Measurements from ENCODE around the gene DYNLT1.

Gene DYNLT1

GRCh38 chr6:158626360-158627167, 18.0 kb downstream of the DYNLT1 start:
- DNase-seq (ENCODE audit: low read depth), result no peak
- no peak for TF ChIP-seq CTCF (IDR thresholded peaks at IDR 0.05; ENCODE audit: low read length, missing control alignments)
- no peak overlapping the region for H3K4me3 ChIP-seq (replicated peaks; ENCODE audit: low read depth, low read length)

DNA sequence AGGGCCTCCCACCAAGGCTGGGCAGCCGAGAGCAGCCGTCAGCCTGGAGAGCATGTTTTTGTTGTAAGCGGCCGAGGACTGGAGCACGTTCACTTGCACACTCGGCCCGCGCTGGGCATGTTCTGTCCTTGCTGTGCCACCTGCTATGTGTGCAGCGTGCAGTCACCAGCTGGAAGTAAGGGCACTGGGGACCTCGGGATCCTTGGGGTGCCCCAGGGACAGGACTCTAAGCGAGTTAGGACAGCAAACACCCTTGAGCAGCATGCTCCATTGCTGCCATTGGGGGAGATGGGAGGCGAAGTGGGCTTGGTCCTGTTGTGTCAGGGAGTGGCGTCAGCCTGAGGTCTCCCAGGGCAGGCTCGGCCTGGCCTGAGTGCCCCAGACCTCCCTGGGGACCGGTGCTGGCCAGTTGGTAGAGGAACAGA, 18.6 kb downstream of the DYNLT1 start:
- TF ChIP-seq CTCF (IDR thresholded peaks at IDR 0.05; ENCODE audit: low read length, missing control alignments), result no peak
- no peak overlapping the region for H3K4me3 ChIP-seq (replicated peaks; ENCODE audit: low read depth, low read length)
- DNase-seq (ENCODE audit: low read depth), result no peak

DNA sequence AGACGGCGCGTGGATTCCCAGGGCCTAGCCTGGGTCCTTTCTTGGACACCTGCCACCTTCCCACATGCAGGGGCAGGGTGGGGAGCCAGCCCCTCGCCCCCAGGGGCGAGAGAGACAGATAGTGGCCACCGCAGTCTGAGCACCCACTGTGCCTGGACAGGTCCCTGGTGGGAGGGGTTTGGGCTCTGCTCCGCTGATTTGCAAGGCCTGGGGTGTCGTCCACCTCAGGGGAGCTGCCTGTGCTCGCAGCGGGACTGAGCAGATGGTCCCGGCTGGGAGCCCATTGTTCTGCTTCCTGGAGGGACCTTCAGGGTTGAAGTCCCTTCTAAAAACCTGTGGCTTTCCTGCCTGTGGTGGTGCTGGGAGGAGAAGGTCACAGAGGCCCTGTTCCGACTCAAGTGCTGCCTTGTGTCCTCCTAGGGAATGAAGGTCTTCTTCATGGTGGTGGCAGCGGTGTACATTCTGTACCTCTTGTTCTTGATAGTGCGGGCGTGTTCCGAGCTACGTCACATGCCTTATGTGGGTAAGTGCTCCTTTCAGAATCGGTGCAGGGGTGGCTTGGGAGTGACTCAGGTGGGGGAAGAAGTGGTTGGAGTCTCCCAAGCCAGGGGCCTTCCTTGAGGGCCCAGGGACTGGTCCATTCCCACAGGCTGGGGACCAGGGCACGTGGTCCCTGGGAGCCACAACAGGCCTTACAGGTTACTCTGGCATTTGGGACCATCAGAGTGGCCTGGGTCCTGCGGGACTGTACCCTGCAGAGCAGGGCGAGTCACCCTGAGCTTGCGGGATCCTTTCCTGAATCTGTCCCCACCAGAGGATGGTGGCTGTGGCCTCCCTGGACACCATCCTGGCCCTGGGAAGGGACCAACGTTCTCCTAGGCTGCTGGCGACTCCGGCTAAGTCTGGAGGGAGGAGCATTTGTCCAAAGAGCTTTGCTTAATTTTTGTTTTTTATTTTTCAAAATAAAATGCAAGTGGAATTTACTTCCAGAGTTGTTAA, 19.6 kb downstream of the DYNLT1 start:
- no peak for TF ChIP-seq CTCF (IDR thresholded peaks at IDR 0.05; ENCODE audit: low read length, missing control alignments)
- H3K4me3 ChIP-seq (replicated peaks; ENCODE audit: low read depth, low read length), result no peak overlapping the region
- DNase-seq (ENCODE audit: low read depth), result no peak

DNA sequence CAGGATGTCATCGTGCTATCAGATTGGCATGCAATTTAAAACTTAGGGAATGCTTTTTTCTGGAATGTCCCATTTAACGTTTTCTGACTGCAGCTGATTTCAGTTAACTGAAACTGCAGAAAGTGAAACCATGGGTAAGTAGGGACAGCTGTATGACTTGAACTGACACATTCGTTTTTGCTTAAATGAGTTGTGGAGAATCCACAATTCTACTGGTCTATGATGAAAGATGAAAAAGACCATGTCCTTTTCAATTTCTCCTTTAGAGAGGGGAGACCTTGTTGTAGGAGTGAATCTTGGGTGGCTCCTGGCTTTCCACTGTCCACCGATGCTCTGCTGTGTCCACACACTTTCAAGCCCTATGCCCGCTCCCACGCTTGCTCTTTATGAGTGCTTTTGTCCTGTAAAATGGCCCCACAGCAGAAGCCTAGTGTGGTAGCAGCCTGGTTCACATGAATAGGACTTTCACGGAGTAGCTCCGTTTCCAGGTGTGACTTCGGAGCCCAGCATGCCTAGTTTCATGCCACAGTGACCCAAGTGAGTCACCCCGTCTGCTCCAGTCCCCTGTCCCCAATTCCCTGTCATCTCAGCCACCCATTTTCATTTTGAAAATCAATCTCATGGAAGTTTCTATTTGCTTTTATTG, 21.9 kb downstream of the DYNLT1 start:
- no peak overlapping the region for H3K4me3 ChIP-seq (replicated peaks; ENCODE audit: low read depth, low read length)
- TF ChIP-seq CTCF (IDR thresholded peaks at IDR 0.05; ENCODE audit: low read length, missing control alignments), result no peak
- DNase-seq (ENCODE audit: low read depth), result no peak

DNA sequence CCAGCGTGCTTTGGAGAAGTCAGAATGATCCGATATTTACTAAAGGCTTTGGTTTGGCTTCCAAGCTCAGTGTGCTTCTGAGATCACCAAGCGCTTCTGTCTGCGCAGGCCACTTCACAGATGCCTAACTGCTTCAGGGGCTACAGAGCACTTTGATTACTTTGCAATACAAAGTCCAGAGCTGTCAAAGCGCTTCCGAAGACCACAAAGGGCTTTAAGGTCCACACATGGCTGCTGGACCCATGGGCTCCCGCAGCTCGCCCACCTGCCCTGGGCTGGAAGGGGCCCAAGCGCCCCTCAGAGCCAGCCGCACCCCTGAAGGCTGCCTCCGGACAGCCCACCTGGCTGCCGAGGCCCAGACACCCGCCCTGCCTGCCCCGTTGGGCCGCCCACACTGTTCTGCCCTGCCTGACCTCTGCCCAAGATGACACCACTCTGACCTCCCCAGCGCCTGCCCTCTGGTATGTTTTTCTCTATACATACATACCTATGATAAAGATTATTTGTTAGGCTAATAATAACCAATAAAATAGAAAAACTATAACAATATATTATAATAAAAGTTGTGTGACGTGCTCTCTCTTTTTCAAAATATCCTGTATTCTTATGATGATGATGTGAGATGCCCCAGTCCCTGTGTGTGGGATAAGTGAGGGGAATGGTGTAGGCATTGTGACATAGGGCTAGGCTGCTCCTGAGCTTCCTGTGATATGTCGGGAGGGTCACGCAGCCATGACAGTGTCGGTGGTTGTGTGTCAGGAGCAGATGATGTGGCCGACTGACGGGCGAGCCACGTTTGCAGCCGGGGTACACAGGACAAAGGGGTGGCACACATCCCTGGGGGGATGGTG, 22.6 kb downstream of the DYNLT1 start:
- TF ChIP-seq CTCF (IDR thresholded peaks at IDR 0.05; ENCODE audit: low read length, missing control alignments), result no peak
- no peak for DNase-seq (ENCODE audit: low read depth)
- H3K4me3 ChIP-seq (replicated peaks; ENCODE audit: low read depth, low read length), result no peak overlapping the region

Measured in fibroblast of pulmonary artery (primary cell).